Embryonic facial prominence (tissue), 1 donor: ENCODE data around the gene ADAM19.

Experiments used
- DNase-seq: peaks from one replicate; pipeline ENCODE4 v3.0.0-alpha.2; 2016; ENCODE audit errors: extremely low spot score

The ADAM19 gene

GRCh38 chr5:157542282-157543000 lies 33.1 kb downstream of the ADAM19 start:
- DNase-seq, result no peak

- DNase-seq, result no peak
Observed at GRCh38 chr5:157541447-157542118, 34.0 kb downstream of the ADAM19 start.

- no peak for DNase-seq
Observed at GRCh38 chr5:157540707-157541446, 34.7 kb downstream of the ADAM19 start.

- no peak for DNase-seq
Observed at GRCh38 chr5:157540124-157540523, 35.5 kb downstream of the ADAM19 start.

- DNase-seq, result no peak
Observed at GRCh38 chr5:157539503-157540022, 36.0 kb downstream of the ADAM19 start.

- DNase-seq, result no peak
Observed at GRCh38 chr5:157538311-157538710, 37.3 kb downstream of the ADAM19 start.

GRCh38 chr5:157535042-157535865 lies 40.3 kb downstream of the ADAM19 start:
- no peak for DNase-seq

- no peak for DNase-seq
Observed at GRCh38 chr5:157533011-157533481, 42.5 kb downstream of the ADAM19 start.

- DNase-seq, result no peak
Observed at GRCh38 chr5:157532022-157532421, 43.6 kb downstream of the ADAM19 start.

GRCh38 chr5:157530226-157530972 lies 45.2 kb downstream of the ADAM19 start:
- no peak for DNase-seq

GRCh38 chr5:157529002-157529401 lies 46.6 kb downstream of the ADAM19 start:
- DNase-seq, result no peak

GRCh38 chr5:157528036-157528632 lies 47.4 kb downstream of the ADAM19 start:
- no peak for DNase-seq

GRCh38 chr5:157524887-157525286 lies 50.7 kb downstream of the ADAM19 start:
- DNase-seq, result no peak

GRCh38 chr5:157523976-157524375 lies 51.6 kb downstream of the ADAM19 start:
- DNase-seq, result no peak

GRCh38 chr5:157521704-157522029 lies 53.9 kb downstream of the ADAM19 start:
- DNase-seq, result no peak

GRCh38 chr5:157520911-157521703 lies 54.5 kb downstream of the ADAM19 start:
- no peak for DNase-seq

GRCh38 chr5:157519579-157520253 lies 55.9 kb downstream of the ADAM19 start:
- no peak for DNase-seq

GRCh38 chr5:157518963-157519362 lies 56.6 kb downstream of the ADAM19 start:
- no peak for DNase-seq
